Measurements from ENCODE around the gene RERE.

Gene RERE

DNA sequence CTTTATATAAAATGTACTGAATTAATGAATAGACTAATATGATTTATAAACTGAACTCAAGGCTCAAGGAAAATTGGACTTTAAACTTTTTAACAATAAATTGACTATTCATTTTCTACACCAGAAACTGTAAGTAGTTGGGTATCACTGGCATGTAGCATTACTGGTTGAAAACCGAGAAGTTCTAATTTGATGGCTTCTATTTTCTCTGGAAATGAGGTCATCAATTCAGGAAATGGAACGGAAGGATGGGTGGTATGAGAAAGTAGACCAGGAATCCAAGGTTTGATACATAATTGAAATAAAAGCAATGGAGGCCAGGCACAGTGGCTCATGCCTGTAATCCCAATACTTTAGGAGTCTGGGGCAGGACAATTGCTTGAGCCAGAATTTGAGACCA, 50.4 kb downstream of the RERE start:
- no peak overlapping the region for H3K4me3 ChIP-seq (ENCODE audit: low read length)
- DNase-seq (ENCODE audit: low read depth, low spot score), result no peak

DNA sequence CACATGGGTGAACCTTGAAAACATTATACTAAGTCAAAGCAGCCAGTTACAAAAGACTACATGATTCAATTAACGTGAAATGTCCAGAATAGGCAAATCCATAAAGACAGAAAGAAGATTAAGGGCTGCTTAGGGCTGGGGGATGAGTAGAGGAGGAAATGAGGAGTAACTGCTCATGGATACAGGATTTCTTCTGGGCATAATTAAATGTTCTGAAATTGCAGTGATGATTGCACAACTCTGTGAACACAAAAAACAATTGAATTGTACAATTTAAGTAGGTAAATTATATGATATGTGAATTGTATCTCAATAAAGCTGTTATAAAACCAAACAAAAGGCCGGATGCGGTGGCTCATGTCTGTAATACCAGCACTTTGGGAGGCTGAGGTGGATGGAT, 52.2 kb downstream of the RERE start:
- no peak overlapping the region for H3K4me3 ChIP-seq (ENCODE audit: low read length)
- no peak for DNase-seq (ENCODE audit: low read depth, low spot score)

DNA sequence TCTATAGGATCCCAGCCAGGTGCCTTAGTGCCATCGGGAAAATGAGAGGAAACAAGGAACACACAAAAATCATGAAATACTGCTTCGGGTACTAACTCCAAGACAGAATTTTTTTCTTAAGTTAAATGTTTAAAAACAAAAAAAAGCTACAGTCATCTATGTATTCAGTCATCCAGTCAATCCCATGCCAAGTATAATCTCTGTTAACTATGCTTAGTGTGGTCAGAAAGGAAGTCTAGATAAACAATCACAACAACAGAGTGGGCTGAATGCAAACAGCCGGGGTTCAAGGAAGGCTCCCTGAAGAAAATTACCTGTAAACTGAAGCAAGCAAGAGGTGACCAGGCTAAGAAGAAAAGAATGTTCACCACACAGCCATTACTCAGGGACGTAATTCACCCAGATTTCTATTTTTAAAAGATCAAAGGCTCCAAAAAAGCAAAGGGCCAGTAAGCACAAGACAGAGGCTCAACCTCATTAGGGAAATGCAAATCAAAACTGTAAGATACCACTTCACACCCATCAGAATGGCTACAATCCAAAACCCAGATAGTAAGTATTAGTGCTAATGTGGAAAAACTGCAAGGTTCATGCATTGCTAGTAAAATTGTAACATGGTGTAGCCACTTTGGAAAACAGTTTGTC, 53.0 kb downstream of the RERE start:
- no peak overlapping the region for H3K4me3 ChIP-seq (ENCODE audit: low read length)
- no peak for DNase-seq (ENCODE audit: low read depth, low spot score)

DNA sequence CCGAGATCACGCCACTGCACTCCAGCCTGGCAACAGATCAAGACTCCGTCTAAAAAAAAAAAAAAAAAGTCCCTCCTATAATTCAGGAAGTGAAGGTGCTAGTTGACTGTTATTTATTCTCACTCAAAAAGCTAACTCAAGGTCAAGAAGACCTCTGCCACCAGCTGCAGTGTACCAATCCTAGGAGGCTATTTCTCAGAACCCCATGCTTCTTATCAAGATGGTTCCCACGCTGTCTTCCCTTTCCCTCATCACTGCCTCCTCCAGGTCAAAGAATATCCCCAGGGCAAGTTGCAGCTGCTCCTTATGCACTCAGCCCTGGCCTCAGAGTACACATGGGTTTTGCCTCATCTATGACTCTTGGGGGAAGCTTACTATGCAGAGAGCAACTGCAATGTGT, 53.6 kb downstream of the RERE start:
- no peak for DNase-seq (ENCODE audit: low read depth, low spot score)
- H3K4me3 ChIP-seq (ENCODE audit: low read length), result no peak overlapping the region

DNA sequence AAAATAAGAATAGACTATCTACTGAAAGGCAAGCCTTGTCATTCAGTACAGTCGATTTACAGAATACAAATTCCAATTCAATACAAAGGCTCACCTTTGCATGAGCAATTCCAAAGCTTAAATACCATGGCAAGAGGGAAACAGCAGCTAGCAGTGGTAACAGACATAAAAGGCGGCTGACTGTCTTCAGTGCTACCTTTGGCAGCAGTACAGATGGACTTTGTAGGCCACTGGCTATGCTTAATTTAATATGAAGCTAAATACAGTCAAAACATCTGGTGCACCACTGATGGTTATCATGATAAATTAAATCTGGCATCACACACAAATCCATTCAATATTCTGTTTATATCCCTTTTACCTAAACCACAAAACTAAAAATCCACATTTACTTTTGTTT, 62.4 kb downstream of the RERE start:
- DNase-seq (ENCODE audit: low read depth, low spot score), result no peak
- no peak overlapping the region for H3K4me3 ChIP-seq (ENCODE audit: low read length)

DNA sequence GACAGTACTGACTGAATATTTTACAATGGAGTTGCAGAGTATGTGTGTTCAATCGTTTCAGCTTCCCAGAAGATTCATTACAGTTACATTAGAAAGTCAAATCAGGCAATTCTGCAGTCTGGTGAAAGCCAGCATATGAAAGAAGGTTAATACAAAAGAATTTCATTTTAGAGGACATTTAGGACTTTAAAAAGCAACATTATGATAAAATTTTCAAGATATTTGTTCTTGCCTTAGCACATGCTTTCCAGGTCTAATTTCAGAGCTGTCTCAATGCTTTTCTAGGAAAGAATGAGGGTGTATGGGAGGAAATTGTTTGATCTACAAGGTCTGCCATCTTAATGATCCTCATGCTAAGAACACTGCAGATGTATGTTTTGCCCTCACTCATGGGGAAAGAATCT, 63.2 kb downstream of the RERE start:
- DNase-seq (ENCODE audit: low read depth, low spot score), result no peak
- no peak overlapping the region for H3K4me3 ChIP-seq (ENCODE audit: low read length)

DNA sequence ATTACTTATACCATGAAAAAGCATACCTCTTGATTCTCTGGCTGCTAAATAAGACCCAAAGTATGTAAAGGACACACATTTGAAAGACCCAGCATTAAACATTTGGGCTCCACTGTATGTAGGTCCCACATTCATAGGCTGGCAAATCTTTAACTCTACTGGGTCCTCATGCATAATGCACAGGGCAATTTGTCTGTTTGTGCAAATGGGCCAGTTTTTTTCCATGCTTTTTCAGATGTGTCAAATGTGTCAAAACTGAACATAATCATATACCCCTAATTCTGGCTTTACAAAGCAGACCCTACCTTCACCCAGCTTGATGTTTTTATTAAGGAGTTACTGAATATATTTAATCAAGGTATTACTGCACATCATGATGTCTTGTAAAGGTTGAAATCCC, 63.7 kb downstream of the RERE start:
- no peak overlapping the region for H3K4me3 ChIP-seq (ENCODE audit: low read length)
- no peak for DNase-seq (ENCODE audit: low read depth, low spot score)

DNA sequence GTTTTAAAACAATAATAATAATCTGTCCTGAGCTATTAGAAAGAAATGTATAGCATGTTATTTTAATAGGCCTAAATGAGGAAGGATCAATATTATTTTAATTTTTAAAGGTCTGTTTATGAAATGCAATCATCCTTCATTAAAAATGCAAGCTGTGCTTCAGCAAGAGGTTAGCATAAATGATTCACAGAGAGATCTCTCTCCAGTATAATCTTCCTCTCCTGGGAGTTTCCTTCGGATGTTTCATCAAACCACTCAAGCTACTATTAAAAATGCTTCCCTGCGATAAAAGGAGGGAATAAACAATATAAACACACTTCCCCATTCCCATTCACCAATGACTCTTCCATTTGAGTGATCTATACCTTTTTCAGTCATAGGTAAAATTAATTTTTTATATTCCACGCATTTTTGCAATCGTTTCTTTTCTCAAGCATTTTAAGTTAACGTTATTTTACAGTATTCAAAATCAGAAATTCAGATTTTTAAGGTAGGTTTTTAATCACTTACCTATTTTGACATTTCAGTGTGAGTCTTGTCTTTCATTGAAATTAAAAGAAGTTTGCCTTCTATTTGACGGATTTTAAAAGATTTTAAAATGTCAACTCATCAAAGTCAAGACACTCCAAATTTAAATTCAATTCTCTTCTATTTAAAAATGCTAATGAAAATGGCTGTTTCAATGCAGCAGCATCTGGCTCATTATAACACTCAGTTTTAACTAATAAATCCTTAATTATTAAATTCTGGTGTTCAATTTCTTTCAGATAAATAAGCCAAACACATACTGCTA, 64.3 kb downstream of the RERE start:
- H3K4me3 ChIP-seq (ENCODE audit: low read length), result no peak overlapping the region

GRCh38 chr1:8752411-8752810, 65.0 kb downstream of the RERE start:
- no peak for DNase-seq (ENCODE audit: low read depth, low spot score)
- no peak overlapping the region for H3K4me3 ChIP-seq (ENCODE audit: low read length)

More for the DNA sequence above, 64.3 kb downstream of the RERE start:
- no peak for DNase-seq (ENCODE audit: low read depth, low spot score)

- no peak overlapping the region for H3K4me3 ChIP-seq (ENCODE audit: low read length)
- DNase-seq (ENCODE audit: low read depth, low spot score), result no peak
These were observed 65.5 kb downstream of the RERE start for GRCh38 chr1:8751984-8752383.

- DNase-seq (ENCODE audit: low read depth, low spot score), result no peak
- no peak overlapping the region for H3K4me3 ChIP-seq (ENCODE audit: low read length)
These were observed 69.3 kb downstream of the RERE start for GRCh38 chr1:8747879-8748825.

- no peak overlapping the region for H3K4me3 ChIP-seq (ENCODE audit: low read length)
- peak; percentile 39 for DNase-seq (ENCODE audit: low read depth, low spot score)
These were observed 70.9 kb downstream of the RERE start for GRCh38 chr1:8746554-8746953.

GRCh38 chr1:8745749-8746390, 71.6 kb downstream of the RERE start:
- H3K4me3 ChIP-seq (ENCODE audit: low read length), result no peak overlapping the region
- no peak for DNase-seq (ENCODE audit: low read depth, low spot score)

GRCh38 chr1:8745346-8745745, 72.1 kb downstream of the RERE start:
- DNase-seq (ENCODE audit: low read depth, low spot score), result no peak
- no peak overlapping the region for H3K4me3 ChIP-seq (ENCODE audit: low read length)

DNA sequence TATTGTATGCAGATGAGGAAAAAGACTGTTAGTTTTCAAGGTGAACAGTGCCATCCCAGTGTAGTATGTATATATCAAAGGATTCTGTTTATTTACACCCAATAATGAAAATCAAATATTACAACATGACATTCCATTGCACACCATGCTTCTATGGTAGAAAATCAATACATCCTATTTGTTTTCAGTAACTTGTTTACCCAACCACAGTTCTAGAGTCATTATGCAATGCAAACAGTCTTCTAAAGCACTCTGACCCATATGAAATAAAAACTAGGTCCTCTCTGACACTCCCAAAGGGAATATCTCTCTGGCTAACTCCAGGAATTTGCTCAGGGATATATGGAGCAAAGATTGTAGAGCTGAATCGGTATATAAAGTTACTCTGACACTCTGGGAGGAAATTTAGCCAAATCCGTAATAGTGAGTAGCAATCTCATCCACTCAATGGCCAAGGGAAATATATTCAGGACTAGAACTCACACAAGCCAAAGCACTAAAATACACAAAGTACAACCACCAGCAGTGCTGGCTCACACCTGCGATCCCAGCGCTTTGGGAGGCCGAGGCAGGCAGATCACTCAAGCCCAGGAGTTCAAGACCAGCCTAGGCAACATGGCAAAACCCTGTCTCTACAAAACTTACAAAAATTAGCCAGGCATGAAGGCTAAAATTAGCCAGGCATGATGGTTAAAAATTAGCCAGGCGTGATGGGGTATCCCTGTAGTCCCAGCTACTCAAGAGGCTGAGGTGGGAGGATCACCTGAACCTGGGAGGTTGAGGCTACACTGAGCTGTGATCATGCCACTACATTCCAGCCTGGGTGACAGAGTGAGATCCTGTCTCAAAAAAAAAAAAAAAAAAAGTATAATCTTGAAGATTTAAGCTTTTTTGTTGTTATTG, 75.2 kb downstream of the RERE start:
- no peak for DNase-seq (ENCODE audit: low read depth, low spot score)
- no peak overlapping the region for H3K4me3 ChIP-seq (ENCODE audit: low read length)

- no peak for DNase-seq (ENCODE audit: low read depth, low spot score)
- H3K4me3 ChIP-seq (ENCODE audit: low read length), result no peak overlapping the region
These were observed 77.4 kb downstream of the RERE start for GRCh38 chr1:8740034-8740449.

- no peak for DNase-seq (ENCODE audit: low read depth, low spot score)
- no peak overlapping the region for H3K4me3 ChIP-seq (ENCODE audit: low read length)
These were observed 78.1 kb downstream of the RERE start for GRCh38 chr1:8739377-8739776.

GRCh38 chr1:8736927-8737326, 80.5 kb downstream of the RERE start:
- H3K4me3 ChIP-seq (ENCODE audit: low read length), result no peak overlapping the region
- no peak for DNase-seq (ENCODE audit: low read depth, low spot score)
